ENCODE data around the gene GFER. TPM values are rescaled to one million over a fixed set of nuclear protein-coding genes. Genes with fewer than 3 reads are reported as not detected.

GFER gene
- total and polyA plus RNA-seq, 5 donors, result 19.6 to 31.7 (median 22.4) TPM

DNA sequence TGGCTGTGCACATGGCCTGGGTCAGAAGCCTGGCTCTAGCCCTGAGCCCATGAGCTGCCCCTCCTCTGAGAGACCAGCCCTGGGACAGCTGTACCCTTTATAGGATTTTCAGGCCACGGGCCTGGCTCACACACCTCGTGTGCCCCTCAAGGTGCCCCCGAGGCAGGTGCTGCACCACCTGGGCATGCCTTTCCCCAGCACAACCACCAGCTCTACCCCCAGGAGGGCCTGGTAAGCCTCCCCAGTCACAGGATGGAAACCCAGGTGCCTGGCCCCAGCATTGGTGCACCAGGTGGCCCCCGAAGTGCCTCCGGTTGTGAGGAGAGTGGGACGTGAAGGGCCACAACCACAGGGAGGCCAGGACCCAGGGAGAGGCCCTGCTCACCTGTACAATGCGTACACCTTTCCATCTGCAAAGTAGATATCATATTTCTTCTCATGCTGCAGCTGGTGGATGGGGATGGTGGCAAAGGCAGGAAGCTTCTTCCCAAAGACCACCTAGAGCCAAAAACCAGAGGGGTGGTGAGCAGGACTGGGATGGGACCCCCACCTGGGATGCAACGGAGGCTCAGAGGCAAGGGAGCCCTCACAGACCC lies 19.3 kb downstream of the GFER start:
- no peaks in the 10 kb centered on the region for H3K27me3 ChIP-seq (ENCODE audit: control insufficient read depth, insufficient read depth)
- DNase-seq, result no peak
- H3K4me1 ChIP-seq (ENCODE audit: control insufficient read depth, insufficient read depth, low read length), result peaks cover 8% of the 10 kb centered on the region
- ATAC-seq, result no peak
- no peak overlapping the region for H3K4me3 ChIP-seq (ENCODE audit: low read length)
- no peak overlapping the region for H3K27ac ChIP-seq (ENCODE audit: low read length)
- 81% methylated on average over 8 of the region's 8 CpGs for WGBS
- intact Hi-C loops (cut with DNase I), result loop anchor here in 1 of 4 donors (5.0 kb wide), 1 partner anchor 149 kb away; no protein-coding TSS in a partner anchor
- H3K9me3 ChIP-seq (ENCODE audit: control insufficient read depth, low read length), result no peaks in the 10 kb centered on the region

DNA sequence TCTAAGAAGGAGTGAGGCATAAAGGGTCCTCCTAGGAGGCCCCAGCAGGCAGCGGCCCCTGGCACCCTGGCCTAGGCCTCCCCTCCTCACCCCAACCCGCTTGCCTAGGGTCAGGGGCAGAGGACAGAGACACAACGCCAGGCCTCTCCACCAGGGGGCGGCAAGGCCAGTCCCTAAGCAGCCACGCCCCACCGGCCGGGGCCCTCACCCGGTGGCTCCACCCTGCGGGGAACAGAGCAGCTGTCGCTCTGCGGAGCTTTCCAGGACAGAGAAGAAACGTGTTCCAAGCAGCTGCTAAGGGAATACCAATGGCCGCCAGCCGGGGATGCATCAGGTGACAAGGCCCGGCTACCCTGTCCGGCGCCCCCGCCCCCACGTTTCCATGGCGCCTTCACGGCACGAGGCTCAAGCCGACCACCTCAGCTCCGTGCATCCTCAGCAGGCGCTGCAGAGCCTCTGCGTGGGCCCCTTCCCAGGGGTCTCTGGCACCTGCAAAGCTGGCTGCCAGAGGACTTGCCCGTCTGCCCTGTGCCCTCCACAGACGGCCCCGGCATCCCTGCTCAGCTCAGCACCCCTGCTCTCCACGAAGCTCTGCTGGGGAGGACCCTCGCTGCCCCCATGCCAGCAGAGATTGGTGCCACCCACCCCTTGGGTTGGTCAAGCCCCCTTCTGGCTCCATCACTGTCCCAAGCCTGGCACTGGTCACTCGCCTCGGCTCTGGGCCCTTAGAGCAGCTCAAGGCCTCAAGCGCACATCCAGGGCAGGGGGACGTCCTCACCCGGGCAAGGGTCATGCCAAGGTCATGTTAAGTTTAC lies 20.0 kb downstream of the GFER start:
- Histone ChIP-seq H3K9me3 (ENCODE audit: control insufficient read depth, low read length) (no peaks in the 10 kb centered on the region), H3K27me3 (ENCODE audit: control insufficient read depth, insufficient read depth) (no peaks in the 10 kb centered on the region), H3K27ac (ENCODE audit: low read length) (no peak overlapping the region), H3K4me3 (ENCODE audit: low read length) (no peak overlapping the region), H3K4me1 (ENCODE audit: control insufficient read depth, insufficient read depth, low read length) (peaks cover 12% of the 10 kb centered on the region)
- ATAC-seq (peak; percentile 80 to 82), DNase-seq (peak; percentile 92 to 97 (median 96))
- 27% methylated on average over 36 of the region's 36 CpGs for WGBS
- intact Hi-C loops (cut with DNase I), result loop anchor here in 1 of 4 donors (5.0 kb wide), 1 partner anchor 148 kb away; no protein-coding TSS in a partner anchor

DNA sequence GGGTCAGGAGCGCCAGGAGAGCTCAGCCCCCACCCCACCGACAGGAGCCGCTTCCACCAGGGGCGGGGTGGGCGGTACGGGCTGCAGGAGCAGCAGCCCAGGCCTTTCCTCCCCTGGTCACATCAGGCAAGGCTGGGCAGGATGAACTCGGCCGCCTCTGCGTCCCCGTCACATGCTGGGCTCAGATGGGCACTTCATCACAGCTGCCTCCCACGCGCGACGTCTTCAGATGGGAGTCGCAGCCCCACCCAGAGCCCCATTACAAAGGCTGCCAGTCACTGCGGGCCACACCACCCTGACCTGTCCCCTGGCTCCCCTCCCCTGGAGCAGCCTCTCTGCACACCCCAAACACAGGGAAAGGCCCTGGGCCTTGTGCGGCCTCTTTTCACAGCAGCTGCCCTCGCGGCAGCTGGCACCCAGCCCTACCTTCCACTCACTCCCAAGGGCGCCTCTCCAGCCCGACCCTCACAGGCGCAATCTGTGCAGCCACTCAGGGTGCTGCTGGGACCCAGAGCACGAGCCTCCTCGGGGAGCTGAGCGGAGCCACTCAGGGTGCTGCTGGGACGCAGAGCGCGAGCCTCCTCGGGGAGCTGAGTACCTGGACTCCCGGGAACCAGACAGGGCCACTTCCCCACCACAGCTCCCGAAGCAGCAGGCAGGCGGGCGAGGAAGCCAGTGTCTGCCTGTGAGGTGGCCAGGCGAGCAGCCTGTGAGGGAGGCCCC lies 21.0 kb downstream of the GFER start:
- peaks cover 12% of the 10 kb centered on the region for H3K4me1 ChIP-seq (ENCODE audit: control insufficient read depth, insufficient read depth, low read length)
- no peak for ATAC-seq
- no peaks in the 10 kb centered on the region for H3K27me3 ChIP-seq (ENCODE audit: control insufficient read depth, insufficient read depth)
- DNase-seq, result peak in 2 of 3 donors; percentile 55 to 62
- H3K27ac ChIP-seq (ENCODE audit: low read length), result no peak overlapping the region
- H3K4me3 ChIP-seq (ENCODE audit: low read length), result no peak overlapping the region
- intact Hi-C loops (cut with DNase I), result loop anchor here in 1 of 4 donors (5.0 kb wide), 1 partner anchor 147 kb away; no protein-coding TSS in a partner anchor
- 81% methylated on average over 34 of the region's 34 CpGs for WGBS
- no peaks in the 10 kb centered on the region for H3K9me3 ChIP-seq (ENCODE audit: control insufficient read depth, low read length)

DNA sequence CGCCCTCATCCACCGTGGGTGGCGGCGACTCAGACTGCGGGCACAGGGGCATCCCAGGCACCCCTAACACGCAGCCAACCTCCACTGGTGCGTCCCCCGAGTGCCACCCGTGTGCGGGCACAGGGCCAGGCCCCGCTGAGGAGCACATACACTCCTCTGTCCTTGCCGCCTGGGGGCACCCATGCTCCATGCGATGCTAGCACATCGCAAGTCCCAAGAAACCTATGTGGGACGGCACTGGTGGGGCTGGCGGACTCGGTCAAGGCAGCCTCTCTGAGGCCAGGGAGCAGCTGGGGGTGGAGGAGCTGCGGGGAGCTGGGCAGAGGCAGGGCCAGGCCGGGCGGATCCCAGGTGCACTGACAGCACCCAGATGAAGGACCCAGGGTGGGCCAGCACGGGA lies 21.7 kb downstream of the GFER start:
- WGBS, result 75% methylated on average over 21 of the region's 21 CpGs
- DNase-seq (peak in 2 of 3 donors; percentile 60 to 61), ATAC-seq (no peak)
- Histone ChIP-seq H3K4me3 (ENCODE audit: low read length) (no peak overlapping the region), H3K27ac (ENCODE audit: low read length) (no peak overlapping the region), H3K27me3 (ENCODE audit: control insufficient read depth, insufficient read depth) (no peaks in the 10 kb centered on the region), H3K4me1 (ENCODE audit: control insufficient read depth, insufficient read depth, low read length) (peaks cover 14% of the 10 kb centered on the region), H3K9me3 (ENCODE audit: control insufficient read depth, low read length) (no peaks in the 10 kb centered on the region)
- intact Hi-C loops (cut with DNase I), result no loop called here

DNA sequence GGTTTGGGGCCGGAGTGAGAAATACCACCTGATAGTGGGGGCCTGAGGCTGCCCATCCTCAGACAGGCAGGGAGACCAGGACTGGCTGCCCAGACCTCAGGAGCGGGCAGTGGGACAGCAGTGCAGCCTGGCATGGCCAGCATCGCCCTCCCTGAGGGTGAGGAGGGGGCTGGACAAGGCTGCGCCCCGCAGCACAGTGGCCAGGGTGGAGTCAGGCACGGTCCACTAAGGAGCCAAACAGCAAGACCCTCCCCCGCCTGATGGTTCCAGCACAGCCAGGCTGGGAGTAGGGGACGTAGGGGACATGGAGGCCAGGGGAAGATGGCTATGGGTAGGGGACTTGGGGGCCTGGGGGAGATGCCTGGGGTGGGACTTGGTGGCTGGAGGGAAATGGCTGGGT lies 22.3 kb downstream of the GFER start:
- no peak overlapping the region for H3K27ac ChIP-seq (ENCODE audit: low read length)
- intact Hi-C loops (cut with DNase I), result no loop called here
- H3K27me3 ChIP-seq (ENCODE audit: control insufficient read depth, insufficient read depth), result no peaks in the 10 kb centered on the region
- H3K9me3 ChIP-seq (ENCODE audit: control insufficient read depth, low read length), result no peaks in the 10 kb centered on the region
- 89% methylated on average over 8 of the region's 8 CpGs for WGBS
- no peak overlapping the region for H3K4me3 ChIP-seq (ENCODE audit: low read length)
- ATAC-seq (no peak), DNase-seq (peak in 1 of 3 donors; percentile 41)
- peaks cover 14% of the 10 kb centered on the region for H3K4me1 ChIP-seq (ENCODE audit: control insufficient read depth, insufficient read depth, low read length)

DNA sequence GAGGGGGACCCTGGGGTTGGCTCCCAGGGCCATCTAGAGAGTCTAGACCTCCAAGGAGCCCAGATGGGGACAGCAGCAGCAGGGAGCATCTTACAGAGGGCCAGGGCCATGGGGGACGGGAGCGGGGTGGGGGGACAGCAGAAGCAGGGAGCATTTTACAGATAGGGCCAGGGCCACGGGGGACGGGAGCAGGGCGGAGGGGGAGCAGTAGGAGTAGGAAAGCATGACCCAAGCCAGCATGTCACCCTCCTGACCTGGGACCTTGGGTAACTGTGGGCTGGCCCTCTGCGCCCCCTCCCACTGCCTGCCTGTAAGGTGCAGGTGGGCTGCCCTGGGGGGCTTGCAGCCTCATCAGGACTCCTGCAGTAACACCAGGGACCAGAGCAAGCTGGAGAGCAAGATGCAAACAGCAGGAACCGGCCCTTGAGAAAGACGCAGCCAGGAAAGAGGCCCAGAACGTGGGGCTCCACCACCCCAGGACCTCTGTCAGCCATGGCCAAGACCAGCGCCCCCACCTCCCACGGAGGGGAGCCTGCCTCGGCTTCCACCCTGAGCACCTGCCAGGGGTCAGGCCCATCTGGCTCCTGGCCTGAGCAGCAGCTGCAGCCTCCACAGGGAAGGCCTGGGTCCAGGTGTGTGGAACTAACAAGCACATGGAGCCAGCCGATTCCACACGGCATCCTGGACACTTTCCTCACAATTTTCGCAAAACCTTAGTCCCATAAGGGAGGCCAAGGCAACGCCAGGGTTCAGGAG lies 23.3 kb downstream of the GFER start:
- Histone ChIP-seq H3K27ac (ENCODE audit: low read length) (no peak overlapping the region), H3K27me3 (ENCODE audit: control insufficient read depth, insufficient read depth) (no peaks in the 10 kb centered on the region), H3K9me3 (ENCODE audit: control insufficient read depth, low read length) (no peaks in the 10 kb centered on the region), H3K4me3 (ENCODE audit: low read length) (no peak overlapping the region), H3K4me1 (ENCODE audit: control insufficient read depth, insufficient read depth, low read length) (peaks cover 14% of the 10 kb centered on the region)
- ATAC-seq (no peak), DNase-seq (peak in 1 of 3 donors; percentile 53)
- 75% methylated on average over 16 of the region's 16 CpGs for WGBS
- intact Hi-C loops (cut with DNase I), result no loop called here

DNA sequence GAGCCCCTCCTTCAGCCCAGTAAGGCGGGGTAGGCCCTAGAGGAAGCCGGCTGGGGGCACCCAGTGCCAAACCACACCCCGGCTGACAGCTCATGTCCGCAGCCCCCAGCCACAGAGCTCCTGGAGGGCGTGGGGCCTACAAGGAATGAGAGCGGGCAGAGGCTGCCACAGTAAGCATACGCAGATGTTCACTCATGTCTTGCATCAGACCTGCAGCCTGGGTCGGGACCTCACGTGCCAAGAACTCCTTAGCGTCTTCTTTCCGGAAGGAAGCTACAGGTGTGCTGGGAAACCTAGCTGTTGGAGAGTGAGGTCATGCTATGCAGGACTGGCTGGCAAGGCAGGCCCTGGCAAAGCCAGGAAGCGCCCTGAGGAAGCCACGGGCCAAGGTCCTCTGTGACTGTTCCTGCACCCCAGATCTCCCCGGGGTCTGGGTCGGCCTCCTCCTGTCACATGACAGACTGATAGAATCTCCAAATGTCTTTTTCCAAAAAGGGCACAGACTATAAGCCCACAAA lies 24.1 kb downstream of the GFER start:
- Histone ChIP-seq H3K9me3 (ENCODE audit: control insufficient read depth, low read length) (no peaks in the 10 kb centered on the region), H3K4me1 (ENCODE audit: control insufficient read depth, insufficient read depth, low read length) (peaks cover 14% of the 10 kb centered on the region), H3K27me3 (ENCODE audit: control insufficient read depth, insufficient read depth) (no peaks in the 10 kb centered on the region), H3K4me3 (ENCODE audit: low read length) (no peak overlapping the region), H3K27ac (ENCODE audit: low read length) (no peak overlapping the region)
- ATAC-seq, result no peak
- intact Hi-C loops (cut with DNase I), result no loop called here
- peak in 1 of 3 donors; percentile 71 for DNase-seq
- 47% methylated on average over 15 of the region's 15 CpGs for WGBS

DNA sequence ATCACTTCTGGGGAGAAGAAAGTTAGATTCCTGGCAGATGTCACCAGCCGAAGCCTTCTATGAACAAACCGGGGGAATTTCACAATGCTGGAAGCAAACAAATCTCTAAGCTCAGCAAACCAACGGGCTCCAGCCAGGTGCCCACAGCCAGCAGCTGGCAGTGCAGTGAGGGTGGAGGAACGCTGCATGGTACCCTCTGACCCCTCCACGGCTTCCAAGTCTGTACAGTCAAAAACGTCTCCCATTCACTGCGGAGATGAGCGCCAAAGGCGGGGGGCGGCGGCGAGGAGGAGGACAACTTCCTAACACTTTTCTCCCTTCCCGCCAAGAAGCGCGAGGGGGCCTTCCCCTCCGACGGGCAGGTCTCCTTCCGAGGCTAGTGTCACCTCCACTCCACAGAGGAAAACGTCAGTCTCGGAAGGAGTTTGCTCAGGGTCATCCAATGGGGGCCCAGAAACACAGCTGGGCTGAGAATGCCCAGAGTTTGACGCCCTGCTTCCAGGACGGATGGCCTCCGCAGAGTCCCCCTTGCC lies 24.7 kb downstream of the GFER start:
- Histone ChIP-seq H3K4me3 (ENCODE audit: low read length) (peak overlapping the region; percentile 95), H3K27ac (ENCODE audit: low read length) (peak overlapping the region; percentile 84), H3K4me1 (ENCODE audit: control insufficient read depth, insufficient read depth, low read length) (peaks cover 14% of the 10 kb centered on the region), H3K27me3 (ENCODE audit: control insufficient read depth, insufficient read depth) (no peaks in the 10 kb centered on the region), H3K9me3 (ENCODE audit: control insufficient read depth, low read length) (no peaks in the 10 kb centered on the region)
- intact Hi-C loops (cut with DNase I), result no loop called here
- 4% methylated on average over 23 of the region's 23 CpGs for WGBS
- ATAC-seq, result no peak
- peak in 1 of 3 donors; percentile 43 for DNase-seq

DNA sequence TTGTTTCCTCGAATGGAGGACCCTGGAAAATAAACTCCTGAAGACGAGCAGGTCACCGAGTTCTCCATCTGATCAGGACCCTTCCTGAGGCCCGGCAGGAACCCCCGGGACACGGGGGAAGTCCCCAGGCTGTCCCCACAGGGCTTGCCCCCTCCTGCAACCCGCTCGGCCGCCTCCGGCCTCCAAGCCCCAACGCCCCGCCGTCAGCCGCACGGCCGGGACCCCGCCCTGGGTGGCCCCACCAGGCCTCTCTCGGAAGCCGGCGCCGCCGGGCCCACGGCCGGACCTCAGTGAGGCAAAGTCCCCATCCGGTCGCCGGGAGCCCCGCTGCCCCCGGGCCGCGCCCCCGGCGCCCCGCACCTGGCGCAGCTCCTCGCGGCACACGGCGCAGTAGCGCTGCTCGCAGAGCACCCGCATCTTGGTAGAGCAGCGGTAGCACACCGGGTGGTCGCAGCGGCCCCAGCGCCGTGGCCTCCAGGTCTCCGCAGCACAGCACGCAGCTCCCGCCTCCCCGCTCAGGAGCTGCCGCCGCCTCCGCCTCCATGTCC lies 25.2 kb downstream of the GFER start:
- H3K27ac ChIP-seq (ENCODE audit: low read length), result peak overlapping the region; percentile 84
- peaks cover 14% of the 10 kb centered on the region for H3K4me1 ChIP-seq (ENCODE audit: control insufficient read depth, insufficient read depth, low read length)
- under 1% methylated on average over 55 of the region's 55 CpGs for WGBS
- intact Hi-C loops (cut with DNase I), result no loop called here
- ATAC-seq (peak; percentile 10 to 15), DNase-seq (peak in 1 of 3 donors; percentile 71)
- H3K27me3 ChIP-seq (ENCODE audit: control insufficient read depth, insufficient read depth), result no peaks in the 10 kb centered on the region
- no peaks in the 10 kb centered on the region for H3K9me3 ChIP-seq (ENCODE audit: control insufficient read depth, low read length)
- H3K4me3 ChIP-seq (ENCODE audit: low read length), result peak overlapping the region; percentile 95

Measured in right cardiac atrium (tissue), 5 donors.